Measurements from ENCODE around the gene KRTAP4-3.
"Not testable (repeated sequence)": the region's sequence is repeated elsewhere in the genome, so short reads cannot be mapped to it uniquely, and the experiment has no call there.

KRTAP4-3 gene

DNA sequence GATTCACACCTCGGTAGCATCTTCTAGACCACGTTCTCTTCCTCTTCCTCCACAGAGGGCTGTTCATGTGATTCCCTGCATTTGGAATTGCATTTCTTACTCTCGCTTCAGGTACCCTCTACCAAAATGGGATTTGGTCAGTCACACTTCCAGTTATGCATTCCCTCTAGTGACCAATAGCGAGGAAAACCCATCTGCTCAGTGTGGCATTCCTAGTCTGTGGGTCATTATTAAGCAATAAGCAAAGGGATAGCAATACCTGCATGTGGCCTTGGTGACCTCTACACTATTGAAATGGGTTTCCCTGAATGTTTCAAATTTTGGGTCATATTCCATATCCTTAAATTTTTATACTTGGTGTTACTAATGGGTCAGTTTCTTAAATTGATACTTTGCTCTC lies 18.0 kb downstream of the KRTAP4-3 start:
- DNase-seq: no peak

DNA sequence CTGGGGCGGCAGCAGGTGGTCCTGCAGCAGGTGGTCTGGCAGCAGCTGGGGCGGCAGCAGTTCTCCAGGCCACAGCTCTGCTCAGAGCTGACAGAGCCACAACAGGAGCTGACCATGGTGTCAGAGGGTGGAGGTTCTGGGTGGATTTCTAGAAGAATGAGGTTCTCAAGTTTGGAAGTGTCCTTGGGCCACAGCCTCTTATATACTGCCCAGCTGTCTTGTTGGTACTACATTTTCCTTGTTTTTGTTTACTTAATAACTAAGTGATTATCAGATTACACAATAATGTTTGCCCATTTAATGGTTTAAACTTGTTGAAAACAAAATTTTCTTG lies 18.4 kb downstream of the KRTAP4-3 start, which contains the start of gene KRTAP4-5:
KRTAP4-5 (minus strand) TSS at position 174 of the 334 bp plus-strand sequence; CDS start at position 116, 58 bp downstream.
- DNase-seq: no peak

DNA sequence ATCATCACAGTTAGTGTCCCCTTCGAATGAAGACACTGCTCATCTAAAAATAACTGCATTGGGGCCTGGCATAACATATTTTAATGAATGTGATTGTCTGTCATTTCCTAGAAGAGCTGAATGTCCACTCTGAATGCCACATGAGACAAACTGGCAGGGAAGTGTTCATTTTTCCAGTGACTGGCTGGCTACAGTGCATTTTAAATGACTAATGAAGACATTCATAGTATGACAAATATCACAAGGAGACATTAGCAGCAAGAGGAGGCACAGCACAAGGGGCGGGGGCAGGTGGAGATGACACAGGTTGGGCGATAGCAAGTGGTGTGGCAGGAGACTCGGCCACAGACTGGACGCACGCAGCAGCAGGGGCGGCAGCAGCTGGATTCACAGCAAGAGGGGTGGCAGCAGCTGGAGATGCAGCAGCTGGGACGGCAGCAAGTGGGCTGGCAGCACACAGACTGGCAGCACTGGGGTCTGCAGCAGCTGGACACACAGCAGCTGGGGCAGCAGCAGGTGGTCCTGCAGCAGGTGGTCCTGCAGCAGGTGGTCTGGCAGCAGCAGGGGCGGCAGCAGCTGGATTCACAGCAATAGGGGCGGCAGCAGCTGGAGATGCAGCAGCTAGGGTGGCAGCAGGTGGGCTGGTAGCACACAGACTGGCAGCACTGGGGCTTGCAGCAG lies 18.9 kb downstream of the KRTAP4-3 start:
- DNase-seq: not testable (repeated sequence)

DNA sequence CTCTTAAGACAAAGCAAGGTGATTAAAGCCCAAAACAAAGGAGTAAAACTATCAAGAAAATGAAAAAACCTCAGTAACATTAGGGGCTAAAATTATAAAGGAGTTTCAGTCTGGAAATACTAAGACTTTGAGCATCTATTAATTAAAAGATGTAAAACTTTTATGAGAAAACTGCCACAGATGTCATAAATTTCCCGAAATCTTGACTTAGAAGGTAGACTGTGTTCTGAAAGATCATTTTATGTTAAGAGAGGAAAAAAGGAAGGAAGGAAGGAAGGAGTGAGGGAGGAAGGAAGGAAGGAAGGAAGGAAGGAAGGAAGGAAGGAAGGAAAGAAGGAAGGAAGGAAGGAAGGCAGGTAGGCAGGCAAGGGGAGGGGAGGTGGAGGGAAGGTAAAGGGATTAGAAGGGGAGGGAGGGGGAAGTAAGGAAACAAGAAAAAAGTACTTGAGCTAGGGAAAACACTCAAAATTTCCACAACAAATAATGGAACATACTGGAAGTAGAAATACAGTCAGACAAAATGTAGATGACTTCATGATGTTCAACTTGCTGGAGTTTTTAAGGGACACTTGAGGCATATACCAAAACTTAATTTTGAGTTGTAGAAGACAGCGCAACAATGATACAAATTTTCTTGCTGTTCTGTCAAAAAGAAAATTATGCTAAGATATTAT lies 20.4 kb downstream of the KRTAP4-3 start:
- no peak for DNase-seq

DNA sequence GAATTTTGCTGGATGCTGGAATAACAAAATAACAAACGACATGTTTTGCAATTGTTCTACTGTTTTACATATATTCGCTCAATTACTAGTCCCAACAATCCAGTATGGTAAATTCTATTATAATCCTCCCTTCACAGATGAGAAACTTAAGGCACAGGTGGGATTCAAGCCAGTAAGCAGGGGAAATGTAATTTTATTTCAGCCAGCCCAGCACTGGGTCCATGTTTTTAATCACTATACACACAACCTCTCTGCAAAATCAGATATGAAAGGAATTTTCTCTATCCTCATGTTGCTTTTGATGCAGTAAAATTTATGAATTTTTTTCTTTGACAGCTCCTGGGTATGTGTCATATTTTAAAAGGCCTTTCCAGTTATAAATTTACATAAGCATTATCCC lies 22.8 kb downstream of the KRTAP4-3 start:
- no peak for DNase-seq

DNA sequence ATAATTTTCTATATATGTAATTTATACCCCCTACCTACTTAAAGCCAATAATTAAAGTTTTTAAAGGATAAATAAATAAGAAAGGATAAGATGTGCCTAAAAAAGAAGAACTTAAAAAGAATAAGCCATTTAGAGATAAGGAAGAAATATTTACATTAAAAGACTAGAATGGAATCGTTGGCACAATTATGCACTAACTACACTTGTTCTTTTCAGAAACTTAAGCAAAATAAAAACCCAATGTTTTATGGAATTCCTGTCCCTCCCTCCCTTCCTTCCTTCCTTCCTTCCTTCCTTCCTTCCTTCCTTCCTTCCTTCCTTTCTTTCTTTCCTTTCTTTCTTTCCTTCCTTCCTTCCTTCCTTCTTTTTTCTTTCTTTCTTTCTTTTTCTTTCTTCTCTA lies 23.2 kb downstream of the KRTAP4-3 start:
- no peak for DNase-seq

DNA sequence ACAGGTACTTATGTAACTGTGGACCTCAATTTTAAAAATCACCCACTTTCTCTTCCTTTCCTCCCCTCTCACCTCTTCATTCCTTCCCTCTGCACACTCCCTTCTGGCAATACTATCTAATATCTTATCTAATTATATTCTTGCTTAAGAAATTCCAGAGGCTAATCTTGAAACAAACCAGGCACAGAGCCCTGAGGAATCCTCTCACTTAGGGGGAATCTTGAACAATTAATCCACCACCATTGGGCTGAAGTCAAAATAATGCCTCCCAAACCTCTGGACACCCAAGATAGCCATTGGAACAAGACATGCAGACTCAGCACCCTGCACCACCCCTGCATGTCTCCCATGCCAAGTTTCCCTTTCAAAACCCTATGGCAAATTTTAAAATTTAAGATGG lies 26.7 kb downstream of the KRTAP4-3 start:
- DNase-seq: no peak

DNA sequence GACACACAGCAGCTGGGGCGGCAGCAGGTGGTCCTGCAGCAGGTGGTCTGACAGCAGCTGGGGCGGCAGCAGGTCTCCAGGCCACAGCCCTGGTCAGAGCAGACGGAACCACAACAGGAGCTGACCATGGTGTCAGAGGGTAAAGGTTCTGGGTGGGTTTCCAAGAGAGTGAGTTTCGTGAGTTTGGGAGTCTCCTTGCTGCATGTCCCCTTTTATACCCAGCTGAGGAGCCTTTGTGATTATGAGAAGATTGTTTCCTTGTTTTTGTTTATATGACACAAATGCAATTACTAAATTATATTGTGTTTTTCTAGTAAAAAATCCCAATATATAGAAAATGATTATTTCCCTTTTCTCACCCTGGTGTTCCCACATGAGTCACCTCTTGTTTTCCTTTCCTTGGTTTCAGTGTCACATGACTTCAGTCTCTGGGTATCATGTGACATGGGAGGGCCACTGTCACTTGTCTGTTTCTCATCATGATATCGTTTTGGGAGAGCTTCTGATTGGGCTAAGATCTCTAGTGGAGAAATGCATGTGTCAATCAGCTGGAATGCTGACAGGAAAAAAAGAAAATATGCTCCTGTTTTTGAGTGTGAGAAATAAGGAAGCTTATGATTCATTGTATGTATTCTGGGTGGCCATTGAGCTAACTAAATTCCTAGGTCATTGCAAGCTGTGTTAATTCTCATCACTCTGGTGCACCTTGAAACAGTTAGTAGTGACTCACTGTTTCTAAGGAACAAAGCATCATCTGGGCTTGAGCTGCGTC lies 27.5 kb downstream of the KRTAP4-3 start, which contains the start of gene KRTAP4-6:
KRTAP4-6 (minus strand) TSS at position 185 of the 772 bp plus-strand sequence; CDS start at position 128, 57 bp downstream.
- DNase-seq: peak; percentile 86

DNA sequence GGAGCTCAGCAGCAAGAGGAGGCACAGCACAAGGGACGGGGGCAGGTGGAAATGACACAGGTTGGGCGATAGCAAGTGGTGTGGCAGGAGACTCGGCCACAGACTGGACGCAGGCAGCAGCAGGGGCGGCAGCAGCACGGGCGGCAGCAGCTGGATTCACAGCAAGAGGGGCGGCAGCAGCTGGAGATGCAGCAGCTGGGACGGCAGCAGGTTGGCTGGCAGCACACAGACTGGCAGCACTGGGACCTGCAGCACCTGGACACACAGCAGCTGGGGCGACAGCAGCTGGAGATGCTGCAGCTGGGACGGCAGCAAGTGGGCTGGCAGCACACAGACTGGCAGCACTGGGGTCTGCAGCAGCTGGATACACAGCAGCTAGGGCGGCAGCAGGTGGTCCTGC lies 28.2 kb downstream of the KRTAP4-3 start:
- DNase-seq: not testable (repeated sequence)

DNA sequence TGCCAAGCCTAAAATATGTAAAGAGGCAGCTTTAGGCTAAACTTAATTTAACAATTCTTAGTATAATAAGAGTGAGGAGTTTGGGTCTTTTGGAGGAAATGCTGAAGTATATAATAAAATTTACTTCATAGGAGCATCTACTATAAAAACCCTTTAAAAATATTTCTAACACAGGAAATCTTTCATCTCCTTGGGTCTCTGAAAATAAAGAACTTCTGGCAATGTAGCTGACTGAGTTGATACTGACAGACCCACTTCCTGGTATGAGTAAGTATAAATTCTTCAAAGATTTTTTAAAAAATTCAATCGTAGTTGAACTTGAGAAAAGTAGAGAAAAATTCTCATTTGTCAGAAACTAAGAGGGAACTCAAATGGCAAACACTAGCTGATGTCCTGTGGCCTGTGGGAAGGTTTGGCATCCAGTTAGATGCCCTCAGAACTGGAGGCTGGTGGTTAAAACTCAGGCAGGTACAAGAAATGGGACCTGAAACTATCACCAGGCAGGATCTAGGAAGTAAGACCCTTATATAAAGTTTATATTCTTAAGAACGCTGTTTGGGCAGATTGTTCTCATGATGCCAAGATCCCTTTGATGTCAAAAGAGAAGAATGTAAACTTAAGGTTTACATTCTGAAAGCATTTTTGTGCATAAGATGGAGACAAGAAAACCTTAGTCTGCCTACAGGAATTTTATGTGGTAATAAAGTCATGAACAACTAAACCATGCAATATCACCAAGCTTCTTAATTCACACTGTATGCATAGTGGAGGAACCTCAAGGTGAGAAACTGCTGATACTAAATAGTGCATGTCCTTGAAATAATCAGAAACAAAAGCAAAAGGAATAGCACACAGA lies 33.9 kb downstream of the KRTAP4-3 start:
- DNase-seq: no peak

DNA sequence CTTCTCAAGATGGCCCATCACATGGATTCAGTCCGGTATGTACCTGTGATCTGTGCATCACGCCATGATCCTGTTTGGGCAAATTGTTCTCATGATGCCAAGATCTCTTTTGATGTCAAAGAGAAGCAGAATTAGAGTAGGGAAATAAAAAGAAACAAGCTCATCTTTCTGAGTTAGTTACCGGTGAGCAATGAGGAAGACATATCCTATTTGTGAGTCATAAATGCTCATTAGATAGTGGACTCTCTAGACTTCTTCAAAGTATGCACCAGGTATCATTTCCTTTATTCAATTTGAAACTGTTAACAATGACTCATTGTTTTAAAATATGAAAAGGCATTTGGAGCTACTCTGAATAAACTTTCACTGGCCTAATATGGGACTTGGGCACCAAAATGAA lies 36.0 kb downstream of the KRTAP4-3 start:
- DNase-seq: peak; percentile 73

DNA sequence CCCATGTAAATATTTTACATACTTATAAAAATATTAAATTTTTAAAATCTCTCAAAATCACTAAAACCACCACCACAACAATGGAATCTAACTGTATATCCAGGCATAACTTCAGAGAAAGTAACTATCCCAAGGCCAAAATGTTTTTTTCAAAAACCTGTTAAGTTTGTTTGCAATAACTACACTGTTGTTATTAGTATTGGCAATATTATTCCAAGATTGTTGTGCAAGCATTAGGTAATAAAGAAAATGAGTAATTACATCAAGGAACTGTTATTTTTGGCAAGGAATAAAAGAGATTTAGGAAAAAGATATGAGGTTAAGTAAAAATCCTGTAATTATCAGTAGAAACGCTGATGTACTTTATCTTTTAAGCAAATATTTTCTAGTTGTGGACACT lies 40.6 kb downstream of the KRTAP4-3 start:
- DNase-seq: no peak

DNA sequence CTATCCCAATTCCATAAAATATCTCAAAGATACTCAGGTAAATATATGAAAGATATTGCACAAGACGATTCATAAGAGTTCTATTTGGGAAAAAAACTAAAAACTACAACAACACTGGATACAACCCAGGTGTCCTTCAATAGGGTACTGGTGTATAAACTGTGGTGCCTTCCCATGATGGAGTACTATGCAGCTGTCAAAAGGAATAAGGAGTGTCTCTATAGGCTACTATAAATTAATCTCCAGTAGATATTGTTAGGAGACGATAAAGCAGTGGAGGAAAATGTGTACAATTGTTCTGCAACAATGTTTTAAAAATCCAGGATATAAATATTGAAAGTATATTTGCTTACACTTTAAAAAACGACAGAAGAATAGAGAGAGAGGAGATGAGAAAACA lies 41.6 kb downstream of the KRTAP4-3 start:
- no peak for DNase-seq

DNA sequence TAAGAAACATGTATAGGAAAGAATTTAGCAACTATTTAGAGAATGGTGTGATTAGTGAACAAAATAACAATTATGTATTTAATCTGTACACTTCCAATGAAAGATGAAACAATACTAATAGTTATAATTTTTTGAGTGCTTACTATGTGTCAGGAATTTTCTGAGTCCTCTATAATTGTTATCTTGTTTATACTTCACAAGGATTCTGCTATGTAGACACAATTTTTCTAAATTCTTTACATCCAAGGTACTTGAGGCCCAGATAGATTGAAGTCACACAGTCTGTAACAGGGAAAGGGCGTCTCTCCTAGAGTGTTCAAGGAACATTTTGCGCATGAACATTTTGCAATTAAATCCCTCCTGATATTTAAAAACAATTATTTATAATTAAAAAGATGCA lies 43.0 kb downstream of the KRTAP4-3 start:
- DNase-seq: no peak

DNA sequence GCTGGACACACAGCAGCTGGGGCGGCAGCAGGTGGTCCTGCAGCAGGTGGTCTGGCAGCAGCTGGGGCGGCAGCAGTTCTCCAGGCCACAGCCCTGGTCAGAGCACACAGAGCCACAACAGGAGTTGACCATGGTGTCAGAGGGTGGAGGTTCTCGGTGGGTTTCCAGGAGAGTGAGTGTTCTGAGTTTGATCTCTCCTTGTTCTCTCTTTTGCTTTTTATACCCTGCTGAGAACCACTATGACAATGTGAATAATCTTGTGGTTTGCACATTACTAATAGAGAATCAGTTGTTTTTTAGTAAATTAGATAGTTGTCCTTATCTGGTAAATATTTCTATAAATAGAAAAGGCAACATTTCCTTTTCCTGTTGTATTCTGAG lies 44.0 kb downstream of the KRTAP4-3 start, which contains the start of gene KRTAP4-12:
KRTAP4-12 (minus strand) TSS at position 192 of the 381 bp plus-strand sequence; CDS start at position 132, 60 bp downstream.
- DNase-seq: not testable (repeated sequence)

DNA sequence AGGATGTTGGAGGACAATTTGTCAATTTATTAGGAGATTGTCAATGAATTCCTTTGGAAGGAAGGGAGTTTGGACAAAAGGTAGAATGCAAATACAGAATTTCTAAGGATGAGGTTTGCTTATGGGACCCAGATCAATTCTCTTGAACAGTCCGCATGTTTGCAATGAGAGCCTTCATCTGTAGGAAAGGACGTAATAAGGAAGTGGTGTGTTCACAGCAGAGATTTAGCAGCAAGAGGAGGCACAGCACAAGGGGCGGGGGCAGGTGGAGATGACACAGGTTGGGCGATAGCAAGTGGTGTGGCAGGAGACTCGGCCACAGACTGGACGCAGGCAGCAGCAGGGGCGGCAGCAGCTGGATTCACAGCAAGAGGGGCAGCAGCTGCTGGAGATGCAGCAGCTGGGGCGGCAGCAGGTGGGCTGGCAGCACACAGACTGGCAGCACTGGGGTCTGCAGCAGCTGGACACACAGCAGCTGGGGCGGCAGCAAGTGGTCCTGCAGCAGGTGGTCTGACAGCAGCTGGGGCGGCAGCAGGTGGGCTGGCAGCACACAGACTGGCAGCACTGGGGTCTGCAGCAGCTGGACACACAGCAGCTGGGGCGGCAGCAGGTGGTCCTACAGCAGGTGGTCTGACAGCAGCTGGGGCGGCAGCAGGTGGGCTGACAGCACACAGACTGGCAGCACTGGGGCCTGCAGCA lies 44.6 kb downstream of the KRTAP4-3 start:
- DNase-seq: not testable (repeated sequence)

DNA sequence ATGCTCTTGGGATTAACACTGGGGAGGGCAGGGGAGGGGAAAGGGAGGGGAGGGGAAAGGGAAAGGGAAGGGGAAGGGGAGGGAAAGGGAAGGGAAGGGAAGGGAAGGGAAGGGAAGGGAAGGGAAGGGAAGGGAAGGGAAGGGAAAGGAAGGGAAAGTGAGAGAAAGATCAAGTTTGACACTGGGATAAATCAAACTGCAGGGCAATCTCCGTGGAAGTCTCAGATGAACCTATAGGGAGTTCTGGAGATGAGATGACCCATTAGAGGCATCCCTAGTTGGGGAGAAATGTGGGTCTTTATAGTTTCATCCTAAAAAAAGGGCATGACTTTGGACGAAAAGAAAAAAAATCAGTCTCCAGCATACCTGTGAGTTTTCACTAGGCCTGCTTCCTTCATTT lies 46.3 kb downstream of the KRTAP4-3 start:
- DNase-seq: no peak

DNA sequence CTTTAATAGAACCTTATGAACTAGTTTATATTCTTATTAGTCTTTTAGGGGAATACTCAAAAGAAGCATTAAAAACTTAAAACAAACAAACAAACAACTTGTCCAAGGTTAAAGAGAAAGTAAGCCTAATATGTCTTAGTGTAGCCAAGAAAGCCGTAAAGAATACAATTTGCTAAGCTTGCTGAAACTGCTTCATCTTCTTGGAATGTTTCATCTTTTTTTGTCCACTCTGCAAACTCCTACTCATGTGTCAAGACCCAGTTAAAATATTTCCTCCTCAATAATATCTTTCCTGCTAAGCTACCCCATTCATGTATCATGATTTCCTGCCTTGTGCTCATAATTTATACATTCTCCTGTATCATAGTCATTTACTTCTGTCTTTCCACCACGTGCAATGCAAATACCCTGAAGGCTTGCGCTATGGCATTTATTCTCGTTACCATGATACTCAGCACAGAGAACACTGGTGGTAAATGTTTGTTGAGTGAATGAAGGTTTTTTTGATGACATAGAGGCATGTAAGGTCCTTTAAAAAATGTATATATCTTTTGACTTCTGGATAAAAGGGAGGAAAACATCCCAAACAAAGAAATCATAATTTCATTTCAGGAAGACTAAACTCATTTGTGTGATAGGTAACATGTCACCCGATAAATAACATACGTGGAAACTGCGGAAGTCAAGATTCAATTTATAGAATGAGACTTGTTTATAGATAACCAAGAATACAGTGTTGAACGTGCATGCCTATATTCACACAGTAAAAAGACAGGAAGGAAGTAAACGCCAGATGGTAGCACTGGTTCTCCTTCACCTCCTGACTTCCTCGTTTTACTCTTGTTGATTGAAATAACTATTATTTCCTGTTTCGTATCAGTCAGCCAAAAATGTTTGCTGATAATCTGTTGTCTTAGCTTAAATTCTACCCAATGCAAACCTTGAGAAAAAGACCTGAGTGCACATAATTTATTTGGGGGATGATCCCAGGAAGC lies 48.0 kb downstream of the KRTAP4-3 start:
- peak; percentile 83 for DNase-seq

DNA sequence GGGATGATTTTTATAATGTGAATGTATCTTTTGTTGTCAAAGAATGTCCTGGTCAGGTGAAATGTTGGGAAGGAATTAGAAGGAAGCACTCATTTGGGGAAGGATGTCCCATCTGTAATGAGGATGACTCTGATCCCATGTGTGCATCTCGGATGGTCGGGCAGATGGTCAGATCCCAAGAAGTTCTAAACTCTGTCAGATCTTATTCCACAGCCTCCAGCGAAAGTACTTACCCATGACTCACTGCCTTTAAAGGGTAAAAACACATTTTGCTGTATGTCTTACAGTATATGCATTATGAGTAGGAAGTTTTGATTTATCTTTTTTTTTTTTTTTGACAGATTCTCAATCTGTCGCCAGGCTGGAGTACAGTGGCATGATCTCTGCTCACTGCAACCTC lies 49.3 kb downstream of the KRTAP4-3 start:
- peak; percentile 82 for DNase-seq

DNA sequence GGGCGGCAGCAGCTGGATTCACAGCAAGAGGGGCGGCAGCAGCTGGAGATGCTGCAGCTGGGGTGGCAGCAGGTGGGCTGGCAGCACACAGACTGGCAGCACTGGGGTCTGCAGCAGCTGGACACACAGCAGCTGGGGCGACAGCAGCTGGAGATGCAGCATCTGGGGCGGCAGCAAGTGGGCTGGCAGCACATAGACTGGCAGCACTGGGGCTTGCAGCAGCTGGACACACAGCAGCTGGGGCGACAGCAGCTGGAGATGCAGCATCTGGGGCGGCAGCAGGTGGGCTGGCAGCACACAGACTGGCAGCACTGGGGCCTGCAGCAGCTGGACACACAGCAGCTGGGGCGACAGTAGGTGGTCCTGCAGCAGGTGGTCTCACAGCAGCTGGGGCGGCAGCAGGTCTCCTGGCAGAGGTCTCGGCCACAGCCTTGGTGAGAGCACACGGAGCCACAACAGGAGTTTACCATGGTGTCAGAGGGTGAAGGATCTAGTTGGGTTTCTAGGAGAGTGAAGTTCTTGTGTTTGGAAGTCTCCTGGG lies 50.1 kb downstream of the KRTAP4-3 start, which contains the start of gene KRTAP4-11:
KRTAP4-11 (minus strand) TSS at position 528 of the 541 bp plus-strand sequence; CDS start at position 470, 58 bp downstream.
- DNase-seq: not testable (repeated sequence)
